H1 (cell line): ENCODE data around the gene ITFG2. TPM values are rescaled to one million over a fixed set of nuclear protein-coding genes. Genes with fewer than 3 reads are reported as not detected.

ENCODE experiments used
- CTCF ChIA-PET: fragments of 300-600 bp; sonication (Branson Sonifier 250); formaldehyde crosslinking; loops from one replicate; lab custom pipeline; 2021; ENCODE audit not compliant: partially characterized antibody; lab: Charles Lee
- POLR2A ChIA-PET: fragments of 300-600 bp; sonication (Branson Sonifier 250); formaldehyde crosslinking; loops from one replicate; lab custom pipeline; 2021; ENCODE audit warnings: inconsistent platforms; ENCODE audit not compliant: partially characterized antibody; lab: Charles Lee
- DNase-seq, 2 experiments: peaks; one replicate each; pipeline versions ENCODE4 v3.0.0 to v3.0.0-alpha.2; 2010 to 2022; ENCODE audit warnings: low spot score in 2 of 2, low read depth in 1 of 2, mixed read lengths in 1 of 2
- FAIRE-seq: peaks from 2 replicates; lab custom pipeline; 2011; peaks lifted over from hg19 to GRCh38; lab: Jason Lieb, UNC
- H2AFZ ChIP-seq: 2 replicates; pipeline ENCODE4 v1.8.1; 2012; ENCODE audit warnings: low read length, inconsistent platforms
- H2AK5ac ChIP-seq: 2 replicates; pipeline ENCODE4 v1.6.1; 2013; ENCODE audit warnings: low read depth, low read length
- H2BK120ac ChIP-seq: replicated peaks from 2 replicates; pipeline ENCODE3; 2013; ENCODE audit warnings: low read depth, low read length, inconsistent platforms
- H2BK12ac ChIP-seq: 2 replicates; pipeline ENCODE4 v1.6.1; 2013; ENCODE audit warnings: low read depth, low read length
- H2BK15ac ChIP-seq: 2 replicates; pipeline ENCODE4 v1.6.1; 2013; ENCODE audit warnings: low read length
- H2BK20ac ChIP-seq: 2 replicates; pipeline ENCODE4 v1.6.1; 2013; ENCODE audit warnings: low read length
- H2BK5ac ChIP-seq: 2 replicates; pipeline ENCODE4 v1.6.1; 2013; ENCODE audit warnings: low read depth, low read length
- H3K14ac ChIP-seq: 2 replicates; pipeline ENCODE4 v1.6.1; 2013; ENCODE audit warnings: inconsistent platforms; ENCODE audit not compliant: insufficient read length
- H3K18ac ChIP-seq: 2 replicates; pipeline ENCODE4 v1.6.1; 2013; ENCODE audit warnings: low read length; ENCODE audit errors: extremely low read depth
- H3K23ac ChIP-seq: 2 replicates; pipeline ENCODE4 v1.6.1; 2013; ENCODE audit warnings: inconsistent platforms; ENCODE audit not compliant: insufficient read length
- H3K23me2 ChIP-seq: 2 replicates; pipeline ENCODE4 v1.6.1; 2013; ENCODE audit warnings: low read depth, low read length
- H3K27ac ChIP-seq: 2 replicates; pipeline ENCODE4 v1.6.1; 2011; ENCODE audit warnings: low read depth, low read length, inconsistent platforms
- H3K27me3 ChIP-seq, 4 experiments: replicated peaks in 1 of 4; 1 replicate in 1 of 4; 2 replicates in 3 of 4; pipeline versions ENCODE4 v1.6.1 to v1.8.1; 2011 to 2013; ENCODE audit warnings: low read length in 3 of 4, mild to moderate bottlenecking in 3 of 4, inconsistent platforms in 2 of 4, mixed read lengths in 2 of 4, moderate library complexity in 1 of 4; ENCODE audit not compliant: control insufficient read depth in 3 of 4, insufficient read depth in 3 of 4; ENCODE audit errors: extremely low read depth in 1 of 4
- H3K36me3 ChIP-seq, 4 experiments: 2 replicates each; pipeline versions ENCODE4 v1.6.1 to v1.8.1; 2011 to 2013; ENCODE audit warnings: mild to moderate bottlenecking in 4 of 4, low read length in 3 of 4, moderate library complexity in 2 of 4, control low read depth in 1 of 4, inconsistent platforms in 1 of 4; ENCODE audit not compliant: insufficient read depth in 4 of 4, control insufficient read depth in 2 of 4
- H3K4ac ChIP-seq: replicated peaks from 2 replicates; pipeline ENCODE3; 2013; ENCODE audit warnings: low read length, low read depth, mixed read lengths, inconsistent platforms; ENCODE audit not compliant: insufficient read length
- H3K4me1 ChIP-seq, 4 experiments: replicated peaks in 1 of 4; 1 replicate in 1 of 4; 2 replicates in 3 of 4; pipeline versions ENCODE4 v1.6.1 to v1.8.1; 2011 to 2013; ENCODE audit warnings: low read length in 3 of 4, inconsistent platforms in 2 of 4, mixed read lengths in 1 of 4; ENCODE audit not compliant: insufficient read depth in 4 of 4, control insufficient read depth in 3 of 4
- H3K4me2 ChIP-seq, 2 experiments: 2 replicates each; pipeline versions ENCODE4 v1.6.1 to v1.8.1; 2011 to 2013; ENCODE audit warnings: low read depth in 2 of 2, low read length in 2 of 2, control low read depth in 1 of 2, inconsistent platforms in 1 of 2, mild to moderate bottlenecking in 1 of 2; ENCODE audit not compliant: insufficient read depth in 1 of 2
- H3K4me3 ChIP-seq, 4 experiments: fragments of 200-600, 300-600 bp in 1 of 4; sonication (generic), shearing (Covaris generic), sonication (Bioruptor Twin) in 1 of 4; 2 replicates each; pipeline versions ENCODE4 v1.5.1 to v1.8.1; 2011 to 2016; ENCODE audit warnings: low read length in 4 of 4, low read depth in 3 of 4, control low read depth in 2 of 4, inconsistent platforms in 2 of 4, mild to moderate bottlenecking in 2 of 4, mixed read lengths in 1 of 4, moderate library complexity in 1 of 4; ENCODE audit not compliant: insufficient read depth in 2 of 4; ENCODE audit errors: extremely low read depth in 1 of 4
- H3K56ac ChIP-seq: replicated peaks from 2 replicates; pipeline ENCODE3; 2013; ENCODE audit warnings: low read depth, mild to moderate bottlenecking, mixed read lengths, low read length, inconsistent platforms; ENCODE audit not compliant: insufficient read length
- H3K79me1 ChIP-seq: 2 replicates; pipeline ENCODE4 v1.6.1; 2013; ENCODE audit warnings: low read depth, low read length, control low read depth
- H3K79me2 ChIP-seq, 2 experiments: 2 replicates each; pipeline versions ENCODE4 v1.6.1 to v1.8.1; 2012 to 2013; ENCODE audit warnings: low read length in 2 of 2, mild to moderate bottlenecking in 2 of 2, inconsistent platforms in 1 of 2; ENCODE audit not compliant: insufficient read depth in 2 of 2, control insufficient read depth in 1 of 2
- H3K9ac ChIP-seq, 4 experiments: replicated peaks in 1 of 4; 1 replicate in 1 of 4; 2 replicates in 3 of 4; pipeline versions ENCODE4 v1.6.1 to v1.8.1; 2011 to 2013; ENCODE audit warnings: low read depth in 3 of 4, low read length in 3 of 4, control low read depth in 2 of 4, mild to moderate bottlenecking in 2 of 4, moderate library complexity in 2 of 4, inconsistent platforms in 1 of 4; ENCODE audit errors: extremely low read depth in 1 of 4
- H3K9me3 ChIP-seq, 2 experiments: 2 replicates each; pipeline versions ENCODE4 v1.6.1 to v1.8.1; 2012 to 2013; ENCODE audit warnings: mild to moderate bottlenecking in 2 of 2, moderate library complexity in 2 of 2, control low read depth in 1 of 2, inconsistent platforms in 1 of 2, low read depth in 1 of 2, low read length in 1 of 2, mixed read lengths in 1 of 2; ENCODE audit not compliant: insufficient read depth in 2 of 2
- H4K20me1 ChIP-seq, 2 experiments: replicated peaks in 1 of 2; 2 replicates each; pipeline versions ENCODE3 to v1.8.1; 2011 to 2013; ENCODE audit warnings: inconsistent platforms in 2 of 2, low read length in 2 of 2, mild to moderate bottlenecking in 1 of 2; ENCODE audit not compliant: insufficient read depth in 2 of 2, control insufficient read depth in 1 of 2
- H4K5ac ChIP-seq: 2 replicates; pipeline ENCODE4 v1.6.1; 2013; ENCODE audit warnings: low read length, low read depth, mixed read lengths, inconsistent platforms; ENCODE audit not compliant: insufficient read length
- H4K8ac ChIP-seq: 2 replicates; pipeline ENCODE4 v1.8.0; 2013; ENCODE audit warnings: mild to moderate bottlenecking, moderate library complexity, low read length, inconsistent platforms; ENCODE audit not compliant: insufficient read depth; ENCODE audit errors: extremely low read depth
- H4K91ac ChIP-seq: replicated peaks from 2 replicates; pipeline ENCODE3; 2013; ENCODE audit warnings: low read length, mixed read lengths, inconsistent platforms; ENCODE audit not compliant: insufficient read length
- BRCA1 ChIP-seq: IDR thresholded peaks from 2 replicates; pipeline ENCODE4 v1.6.1; 2012; ENCODE audit warnings: low read depth, low read length, improper control_type of control experiment
- CBX5 ChIP-seq: fragments of 300-800, 300-1000 bp; sonication (generic); IDR thresholded peaks from 2 replicates; pipeline ENCODE4 v1.7.1; 2016; ENCODE audit warnings: antibody characterized with exemption, low read length, low read depth
- CREB1 ChIP-seq: IDR thresholded peaks from 2 replicates; pipeline ENCODE4 v1.6.1; 2012; ENCODE audit warnings: inconsistent platforms
- CTBP2 ChIP-seq: IDR thresholded peaks from 2 replicates; pipeline ENCODE4 v1.7.0; 2011; ENCODE audit warnings: borderline replicate concordance, mild to moderate bottlenecking, moderate library complexity, mixed read lengths, low read length; ENCODE audit not compliant: insufficient read depth, insufficient read length
- EGR1 ChIP-seq: IDR thresholded peaks from 2 replicates; pipeline ENCODE4 v1.6.1; 2011; ENCODE audit warnings: low read depth, low read length, borderline replicate concordance
- GABPA ChIP-seq: IDR thresholded peaks from 2 replicates; pipeline ENCODE4 v1.6.1; 2011; ENCODE audit warnings: mild to moderate bottlenecking, low read length, moderate library complexity, borderline replicate concordance; ENCODE audit not compliant: insufficient read depth
- NRF1 ChIP-seq: IDR thresholded peaks from 2 replicates; pipeline ENCODE4 v1.6.1; 2011; ENCODE audit warnings: mild to moderate bottlenecking, low read depth, low read length, improper control_type of control experiment
- POLR2AphosphoS5 ChIP-seq: IDR thresholded peaks from 2 replicates; pipeline ENCODE4 v1.6.1; 2011; ENCODE audit warnings: low read depth, low read length
- RAD21 ChIP-seq, 2 experiments: IDR thresholded peaks in 1 of 2; conservative IDR thresholded peaks in 1 of 2; 2 replicates each; pipeline ENCODE4 v1.6.1; 2011; ENCODE audit warnings: low read depth in 2 of 2, low read length in 2 of 2, improper control_type of control experiment in 1 of 2, inconsistent platforms in 1 of 2, mild to moderate bottlenecking in 1 of 2, moderate library complexity in 1 of 2
- RFX5 ChIP-seq: IDR thresholded peaks from 2 replicates; pipeline ENCODE4 v1.6.1; 2011; ENCODE audit warnings: low read depth, low read length, improper control_type of control experiment, borderline replicate concordance
- SIRT6 ChIP-seq: IDR thresholded peaks from one replicate; pipeline ENCODE4 v1.7.1; 2012; ENCODE audit warnings: low read length, inconsistent platforms
- SP2 ChIP-seq: IDR thresholded peaks from 2 replicates; pipeline ENCODE4 v1.6.1; 2012; ENCODE audit warnings: mild to moderate bottlenecking, low read length, inconsistent platforms
- SRF ChIP-seq: IDR thresholded peaks from 2 replicates; pipeline ENCODE4 v1.6.1; 2011; ENCODE audit warnings: mild to moderate bottlenecking, low read depth, low read length, moderate library complexity
- SUZ12 ChIP-seq: fragments of 200-600 bp; sonication (generic); IDR thresholded peaks from 2 replicates; pipeline ENCODE4 v1.6.1; 2012; ENCODE audit warnings: mild to moderate bottlenecking, inconsistent platforms, low read length, moderate library complexity, mixed read lengths
- TBP ChIP-seq: IDR thresholded peaks from 2 replicates; pipeline ENCODE4 v1.6.1; 2011; ENCODE audit warnings: low read depth, low read length, improper control_type of control experiment
- WGBS, 2 experiments: shearing (Covaris generic) in 1 of 2; methylation state at CpG; one replicate each; pipeline versions ENCODE4 v1.1.6 to v1.1.7; 2013 to 2015; ENCODE audit warnings: low lambda C conversion rate in 2 of 2, mixed read lengths in 2 of 2, inconsistent platforms in 1 of 2, low coverage in 1 of 2, missing lambda C conversion rate in 1 of 2; ENCODE audit not compliant: insufficient replicate concordance in 2 of 2, insufficient coverage in 1 of 2, insufficient read length in 1 of 2; ENCODE audit errors: extremely low coverage in 1 of 2, missing lambda C conversion rate in 1 of 2; 5-methylcytosine and 5-hydroxymethylcytosine counted together
- polyA plus RNA-seq, 7 experiments: library from polyadenylated mRNA; depleted of rRNA in 3 of 7; stranded (reverse) in 5 of 7; unstranded in 2 of 7; fragments of >200 nt in 5 of 7; fragments of 200-250 nt in 2 of 7; gene quantifications; 1 replicate in 5 of 7; 2 replicates in 1 of 7; 4 replicates in 1 of 7; pipeline versions ENCODE4 v1.2.1 to v1.2.3, GENCODE V29; 2011 to 2013; ENCODE audit warnings: missing spikeins in 2 of 7, mixed read lengths in 2 of 7
- total RNA-seq: library from RNA; stranded (reverse); fragmentation: NEBNext Ultra II Directional; extraction: Animal tissue kit (Norgen Biotek cat#: 25700); gene quantifications from 2 replicates; pipeline ENCODE4 v1.2.1, GENCODE V29; 2021

ITFG2 gene
- total and polyA plus RNA-seq, 2 of the 8 experiments (the other 6 are each of a cell fraction or from before 2014, with no cell fraction given), result 15.0 to 22.9 TPM

DNA sequence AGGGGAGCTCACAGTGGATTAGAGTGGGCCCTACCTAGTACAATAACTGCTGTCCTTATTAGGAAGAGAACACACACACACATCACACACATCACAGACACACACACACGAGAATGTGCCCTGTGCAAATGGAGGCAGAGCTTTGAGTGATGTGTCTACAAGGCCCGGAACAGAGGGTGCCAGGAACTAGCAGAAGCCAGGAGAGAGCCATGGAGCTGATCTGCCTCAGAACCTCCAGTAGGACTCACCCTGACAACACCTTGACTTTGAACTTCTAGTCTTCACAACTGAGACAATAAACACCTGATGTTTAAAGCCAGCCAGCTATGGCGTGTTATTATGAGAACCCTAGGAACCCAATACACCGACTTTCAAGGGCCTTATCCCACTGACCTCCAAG lies 47.4 kb upstream of the ITFG2 start:
- Histone ChIP-seq H3K4ac (no peak overlapping the region), H3K14ac (no peak overlapping the region), H3K23me2 (no peaks in the 10 kb centered on the region), H2BK15ac (no peak overlapping the region), H3K9ac (no peak overlapping the region), H3K23ac (no peak overlapping the region), H4K5ac (no peak overlapping the region), H4K91ac (no peak overlapping the region), H2AK5ac (no peak overlapping the region), H2BK12ac (no peak overlapping the region), H3K4me3 (no peak overlapping the region), H3K4me1 (no peaks in the 10 kb centered on the region; a peak in 1 of 7 replicates), H3K79me2 (no peaks in the 10 kb centered on the region), H3K27ac (no peak overlapping the region), H3K9me3 (no peaks in the 10 kb centered on the region), H3K4me2 (no peak overlapping the region), H3K79me1 (no peaks in the 10 kb centered on the region), H3K56ac (no peak overlapping the region), H2AFZ (no peak overlapping the region), H3K18ac (no peak overlapping the region), H4K8ac (no peak overlapping the region), H2BK120ac (no peak overlapping the region), H3K36me3 (no peaks in the 10 kb centered on the region), H3K27me3 (peaks cover 0 to 1% (median 0%) of the 10 kb centered on the region in 4 experiments; a peak in 1 of 7 replicates), H4K20me1 (peaks cover 0 to 3% of the 10 kb centered on the region in 2 experiments), H2BK5ac (no peak overlapping the region), H2BK20ac (no peak overlapping the region)
- CTCF ChIA-PET, result interaction anchor here (0.6 to 2.7 kb wide), 7 partner anchors 9 to 186 kb away, joined by 3 to 19 read pairs (median 5); no protein-coding TSS in a partner anchor
- DNase-seq, result no peak
- FAIRE-seq, result no peak
- POLR2A ChIA-PET, result interaction anchor here (1.1 to 1.3 kb wide), 3 partner anchors 12 to 14 kb away, joined by 3 to 5 read pairs (median 4); no protein-coding TSS in a partner anchor
- 91% methylated on average over 4 of the region's 4 CpGs; no CpG with 5 or more reads in 1 of the 2 experiments for WGBS, 2 experiments
- no peak for TF ChIP-seq CREB1
- no peak for TF ChIP-seq SIRT6
- TF ChIP-seq RAD21 (IDR thresholded peaks at IDR 0.05 in 1 of 2, conservative IDR thresholded peaks at IDR 0.05 in 1 of 2; ENCODE audit: low read depth in 2 of 2, low read length in 2 of 2), result no peak
- TF ChIP-seq RFX5, result no peak
- no peak for TF ChIP-seq TBP
- TF ChIP-seq POLR2AphosphoS5, result no peak
- no peak for TF ChIP-seq SP2
- no peak for TF ChIP-seq SUZ12
- TF ChIP-seq CBX5, result no peak
- no peak for TF ChIP-seq CTBP2
- TF ChIP-seq SRF, result no peak
- no peak for TF ChIP-seq EGR1
- TF ChIP-seq GABPA, result no peak
- TF ChIP-seq BRCA1, result no peak
- no peak for TF ChIP-seq NRF1
